HG02938 (cell line): ENCODE data around the gene CDC25B.
"Not testable (repeated sequence)": the region's sequence is repeated elsewhere in the genome, so short reads cannot be mapped to it uniquely, and the experiment has no call there.

ENCODE experiments used
- ATAC-seq: cut with Tn5 transposase; IDR thresholded peaks from one replicate; pipeline ENCODE4 v1.9.1; 2021; ENCODE audit warnings: mild to moderate bottlenecking, moderate library complexity; ENCODE audit not compliant: unreplicated experiment

The CDC25B gene

GRCh38 chr20:3784216-3784853 is 11.8 kb upstream of the CDC25B start:
- no peak for ATAC-seq

- ATAC-seq, result no peak
Observed at GRCh38 chr20:3784863-3785239, 11.3 kb upstream of the CDC25B start.

GRCh38 chr20:3785240-3786125 is 10.6 kb upstream of the CDC25B start:
- no peak for ATAC-seq

GRCh38 chr20:3786126-3786484 is 10.0 kb upstream of the CDC25B start:
- peak; percentile 32 for ATAC-seq

- peak; percentile 66 for ATAC-seq
Observed at GRCh38 chr20:3786665-3787323, 9.3 kb upstream of the CDC25B start, which contains the start of gene CENPB. Gene CENPB (minus strand): TSS chr20:3786740. CDS start chr20:3786483, 257 bp downstream.

GRCh38 chr20:3787324-3788014 is 8.6 kb upstream of the CDC25B start:
- ATAC-seq, result no peak

GRCh38 chr20:3788685-3789155 is 7.4 kb upstream of the CDC25B start:
- no peak for ATAC-seq

GRCh38 chr20:3789201-3789600 is 6.9 kb upstream of the CDC25B start:
- ATAC-seq, result not testable (repeated sequence)

GRCh38 chr20:3794168-3794567 is 1.9 kb upstream of the CDC25B start:
- not testable (repeated sequence) for ATAC-seq

- no peak for ATAC-seq
Observed at GRCh38 chr20:3794701-3795420, 1.2 kb upstream of the CDC25B start.

- ATAC-seq, result no peak
Observed at GRCh38 chr20:3796477-3797225, 541 bp downstream of the CDC25B start.

GRCh38 chr20:3797226-3797545 is 1.1 kb downstream of the CDC25B start:
- ATAC-seq, result no peak

GRCh38 chr20:3797592-3798372 is 1.7 kb downstream of the CDC25B start:
- ATAC-seq, result no peak

- no peak for ATAC-seq
Observed at GRCh38 chr20:3798373-3798768, 2.3 kb downstream of the CDC25B start.

GRCh38 chr20:3798908-3799248 is 2.8 kb downstream of the CDC25B start:
- no peak for ATAC-seq

- ATAC-seq, result no peak
Observed at GRCh38 chr20:3800256-3800877, 4.3 kb downstream of the CDC25B start.

- no peak for ATAC-seq
Observed at GRCh38 chr20:3800878-3801260, 4.8 kb downstream of the CDC25B start.

GRCh38 chr20:3801299-3801698 is 5.2 kb downstream of the CDC25B start:
- no peak for ATAC-seq

GRCh38 chr20:3801846-3802245 is 5.7 kb downstream of the CDC25B start:
- no peak for ATAC-seq
